Mucosa of descending colon (tissue), 3 donors: ENCODE measurements around the gene TEX54. TPM values are rescaled to one million over a fixed set of nuclear protein-coding genes. Genes with fewer than 3 reads are reported as not detected.

ENCODE experiments used
- ATAC-seq: fragments of 200-7000 bp; cut with Tn5 transposase; one replicate; pipeline ENCODE4 v1.9.1; 2020; ENCODE audit warnings: mild to moderate bottlenecking, moderate library complexity
- DNase-seq, 3 donors: peaks; one replicate each; pipeline ENCODE4 v3.0.0-alpha.2; 2020
- H3K36me3 ChIP-seq: fragments of 200-600 bp; one replicate; pipeline ENCODE4 v1.8.0; 2021; ENCODE audit warnings: low read depth, mild to moderate bottlenecking
- H3K4me1 ChIP-seq: fragments of 200-600 bp; one replicate; pipeline ENCODE4 v1.8.0; 2021; ENCODE audit warnings: low read depth, mild to moderate bottlenecking
- H3K4me3 ChIP-seq: fragments of 200-600 bp; one replicate; pipeline ENCODE4 v1.8.0; 2021; ENCODE audit warnings: mild to moderate bottlenecking
- H3K9me3 ChIP-seq: fragments of 200-600 bp; one replicate; pipeline ENCODE4 v1.8.0; 2021; ENCODE audit warnings: mild to moderate bottlenecking
- intact Hi-C, 2 donors: fragments of 100-400 bp; cut with DNase I in 1 of 2; cut with micrococcal nuclease in 1 of 2; formaldehyde crosslinking; loops; one replicate each; pipeline versions ENCODE4 v1.11.0 to v1.11.1; 2022; cut with DNase I, micrococcal nuclease
- total RNA-seq, 3 donors: library from RNA; stranded (reverse); fragmentation: NEBNext Ultra II Directional in 2 of 3; extraction: Animal tissue kit (Norgen Biotek cat#: 25700) in 2 of 3; gene quantifications; one replicate each; pipeline versions ENCODE4 v1.2.1 to v1.2.4, GENCODE V29; 2021 to 2023
- TF ChIP-seq, protein P1 (sequence below): fragments of 200-600 bp; IDR thresholded peaks from one replicate; pipeline ENCODE4 v1.8.0; 2022; ENCODE audit warnings: antibody characterized with exemption, mild to moderate bottlenecking
- donor health status: DM: no; HTN: no; CAD: no; lungs with moderate emphysema.
- donor health status: DM: no; HTN: no; CAD: no.
- donor health status: DM: no; HTN: yes; CAD: no.

Gene TEX54
- total RNA-seq, 3 donors from 2014 or later, result not detected

DNA sequence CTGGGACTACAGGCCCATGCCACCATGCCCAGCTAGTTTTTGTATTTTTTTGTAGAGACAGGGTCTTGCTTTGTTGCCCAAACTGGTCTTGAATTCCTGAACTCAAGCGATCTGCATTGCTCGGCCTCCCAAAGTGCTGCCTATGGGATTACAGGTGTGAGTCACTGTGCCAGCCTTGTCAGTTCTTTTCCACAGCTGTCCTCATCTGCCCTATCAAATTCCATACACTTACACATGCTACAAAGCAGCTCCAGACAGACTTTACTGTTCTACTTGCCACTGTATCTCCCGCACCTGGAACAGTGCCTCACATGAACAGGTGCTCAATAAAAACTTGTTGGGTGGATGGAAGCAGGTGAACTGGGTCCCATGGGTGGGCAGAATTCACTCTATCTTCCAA is 9.0 kb downstream of the TEX54 start:
- no peak for DNase-seq
- TF ChIP-seq, protein P1, sequence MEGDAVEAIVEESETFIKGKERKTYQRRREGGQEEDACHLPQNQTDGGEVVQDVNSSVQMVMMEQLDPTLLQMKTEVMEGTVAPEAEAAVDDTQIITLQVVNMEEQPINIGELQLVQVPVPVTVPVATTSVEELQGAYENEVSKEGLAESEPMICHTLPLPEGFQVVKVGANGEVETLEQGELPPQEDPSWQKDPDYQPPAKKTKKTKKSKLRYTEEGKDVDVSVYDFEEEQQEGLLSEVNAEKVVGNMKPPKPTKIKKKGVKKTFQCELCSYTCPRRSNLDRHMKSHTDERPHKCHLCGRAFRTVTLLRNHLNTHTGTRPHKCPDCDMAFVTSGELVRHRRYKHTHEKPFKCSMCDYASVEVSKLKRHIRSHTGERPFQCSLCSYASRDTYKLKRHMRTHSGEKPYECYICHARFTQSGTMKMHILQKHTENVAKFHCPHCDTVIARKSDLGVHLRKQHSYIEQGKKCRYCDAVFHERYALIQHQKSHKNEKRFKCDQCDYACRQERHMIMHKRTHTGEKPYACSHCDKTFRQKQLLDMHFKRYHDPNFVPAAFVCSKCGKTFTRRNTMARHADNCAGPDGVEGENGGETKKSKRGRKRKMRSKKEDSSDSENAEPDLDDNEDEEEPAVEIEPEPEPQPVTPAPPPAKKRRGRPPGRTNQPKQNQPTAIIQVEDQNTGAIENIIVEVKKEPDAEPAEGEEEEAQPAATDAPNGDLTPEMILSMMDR, result no peak
- intact Hi-C loops, result no loop called here
- H3K9me3 ChIP-seq, result no peaks in the 10 kb centered on the region
- H3K4me1 ChIP-seq, result no peaks in the 10 kb centered on the region
- H3K36me3 ChIP-seq, result peaks cover 15% of the 10 kb centered on the region
- H3K4me3 ChIP-seq, result no peak overlapping the region
- no peak for ATAC-seq

DNA sequence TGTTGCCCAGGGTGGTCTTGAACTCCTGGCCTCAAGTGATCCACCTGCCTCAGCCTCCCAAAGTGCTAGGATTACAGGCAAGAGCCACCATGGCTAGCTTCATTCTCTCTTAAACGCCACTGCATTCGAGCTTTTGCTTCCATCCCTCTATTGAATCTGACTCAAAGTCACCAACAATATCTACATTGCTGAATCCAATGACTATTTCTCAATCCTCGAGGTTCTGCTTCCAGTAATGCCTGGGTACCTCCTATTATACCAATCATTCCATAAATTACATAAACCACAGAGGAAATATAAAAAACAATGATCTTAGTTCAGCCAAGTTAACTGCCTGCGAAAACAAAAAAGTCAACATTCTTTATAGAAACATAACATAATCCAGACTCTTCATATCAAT is 15.5 kb downstream of the TEX54 start:
- Histone ChIP-seq H3K4me3 (no peak overlapping the region), H3K36me3 (peaks cover 10% of the 10 kb centered on the region)
- intact Hi-C loops, result no loop called here

DNA sequence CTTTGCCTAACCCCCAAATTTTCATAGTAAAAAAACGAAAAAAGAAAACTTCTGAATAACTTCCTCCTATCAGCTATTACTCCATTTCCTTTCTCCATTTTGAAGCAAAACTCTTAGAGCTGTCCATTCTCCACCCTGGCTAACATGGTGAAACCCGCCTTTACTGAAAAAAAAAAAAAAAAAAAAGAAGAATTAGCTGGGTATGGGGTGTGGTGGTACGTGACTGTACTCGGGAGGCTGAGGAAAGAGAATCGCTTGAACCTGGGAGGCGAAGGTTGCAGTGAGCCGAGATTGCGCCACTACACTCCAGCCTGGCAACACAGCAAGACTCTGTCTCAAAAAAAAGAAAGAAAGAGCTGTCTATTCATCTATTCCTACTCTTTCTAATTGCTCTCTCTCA is 16.1 kb downstream of the TEX54 start:
- TF ChIP-seq, protein P1, result no peak
- Histone ChIP-seq H3K4me3 (no peak overlapping the region), H3K9me3 (no peaks in the 10 kb centered on the region), H3K36me3 (peaks cover 6% of the 10 kb centered on the region), H3K4me1 (no peaks in the 10 kb centered on the region)
- ATAC-seq (no peak), DNase-seq (no peak)
- intact Hi-C loops, result no loop called here

More for the DNA sequence above, 15.5 kb downstream of the TEX54 start:
- H3K4me1 ChIP-seq, result no peaks in the 10 kb centered on the region
- no peaks in the 10 kb centered on the region for H3K9me3 ChIP-seq
- ATAC-seq (no peak), DNase-seq (no peak)
- TF ChIP-seq, protein P1, result no peak

DNA sequence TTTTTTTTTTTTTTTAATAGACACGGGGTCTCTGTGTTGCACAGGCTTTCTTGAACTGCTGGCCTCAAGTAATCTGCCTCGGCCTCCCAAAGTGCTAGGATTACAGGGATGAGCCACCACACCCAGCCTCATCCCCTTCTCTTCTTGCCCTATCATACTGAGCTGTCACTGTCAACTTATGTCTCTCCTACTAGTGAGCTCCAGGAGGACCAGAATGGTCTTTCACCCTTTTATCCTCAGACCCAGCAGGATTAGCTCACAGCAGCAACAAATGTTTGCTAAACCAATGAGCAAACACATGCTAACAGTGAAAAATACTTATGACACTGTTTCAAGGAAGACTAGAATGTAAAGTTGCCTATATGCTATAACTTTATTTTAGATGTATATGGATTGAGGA is 21.0 kb downstream of the TEX54 start:
- intact Hi-C loops, result no loop called here
- H3K9me3 ChIP-seq, result no peaks in the 10 kb centered on the region
- no peak for ATAC-seq
- no peak for DNase-seq
- H3K4me1 ChIP-seq, result no peaks in the 10 kb centered on the region
- TF ChIP-seq, protein P1, result no peak
- H3K36me3 ChIP-seq, result no peaks in the 10 kb centered on the region
- H3K4me3 ChIP-seq, result no peak overlapping the region

DNA sequence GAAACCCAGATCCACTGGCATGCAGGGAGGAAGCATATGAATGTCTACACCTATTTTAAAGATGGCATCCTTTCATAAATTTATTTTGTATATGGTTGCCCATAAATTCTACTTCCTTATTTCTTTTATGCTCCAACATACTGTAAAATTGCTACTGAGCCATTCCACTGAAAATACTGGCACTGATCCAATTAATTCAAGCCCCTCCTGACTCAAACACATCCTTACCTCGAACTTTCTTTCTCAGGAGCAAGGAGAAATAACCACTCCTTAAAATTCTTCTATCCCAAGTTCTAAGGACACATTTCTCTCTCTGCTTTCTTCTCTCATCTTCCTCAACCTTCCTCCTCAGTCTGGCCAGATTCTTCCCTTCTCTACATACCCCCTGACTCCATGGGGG is 21.9 kb downstream of the TEX54 start:
- intact Hi-C loops, result no loop called here
- no peaks in the 10 kb centered on the region for H3K9me3 ChIP-seq
- peaks cover 8% of the 10 kb centered on the region for H3K4me1 ChIP-seq
- TF ChIP-seq, protein P1, result no peak
- no peaks in the 10 kb centered on the region for H3K36me3 ChIP-seq
- no peak for ATAC-seq
- no peak overlapping the region for H3K4me3 ChIP-seq
- DNase-seq, result no peak

DNA sequence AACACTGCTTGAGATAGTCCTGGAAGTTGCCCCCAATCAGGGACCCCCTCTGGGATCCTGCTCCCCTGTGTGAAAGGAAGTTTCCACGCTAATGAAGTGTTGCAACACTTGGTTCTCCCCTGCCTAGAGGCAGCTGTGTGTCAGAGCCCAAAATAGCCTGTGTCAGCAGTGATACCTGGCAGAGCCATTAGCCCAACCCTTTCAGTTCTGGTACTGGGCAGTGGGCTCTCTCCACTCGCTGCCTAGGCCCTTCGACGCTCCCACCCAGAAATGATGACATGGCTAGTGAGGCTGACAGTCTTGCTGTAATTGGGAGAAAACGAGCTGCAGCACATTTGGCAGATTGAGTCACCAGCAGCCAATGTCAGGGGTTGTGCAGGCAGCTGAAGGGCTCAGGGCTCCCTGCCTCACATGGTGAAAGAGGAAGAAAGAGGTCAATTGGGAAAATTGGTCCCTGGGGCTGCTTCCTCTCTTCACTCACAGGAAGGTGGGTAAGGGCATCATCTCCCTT is 26.0 kb downstream of the TEX54 start:
- no peaks in the 10 kb centered on the region for H3K9me3 ChIP-seq
- intact Hi-C loops, result no loop called here
- H3K4me3 ChIP-seq, result no peak overlapping the region
- DNase-seq, result no peak
- ATAC-seq, result no peak
- H3K36me3 ChIP-seq, result no peaks in the 10 kb centered on the region
- TF ChIP-seq, protein P1, result no peak
- peaks cover 19% of the 10 kb centered on the region for H3K4me1 ChIP-seq
